Activated T-cell treated with anti-CD3 and anti-CD28 coated beads, Interleukin-2, amount 50 U/mL, for 48 hours (primary cell): ENCODE measurements around the gene MPPE1.
"Not testable (repeated sequence)": the region's sequence is repeated elsewhere in the genome, so short reads cannot be mapped to it uniquely, and the experiment has no call there.

ENCODE experiments used
- DNase-seq, 2 experiments: peaks; one replicate each; pipeline ENCODE4 v3.0.0-alpha.2; 2020

The MPPE1 gene

DNA sequence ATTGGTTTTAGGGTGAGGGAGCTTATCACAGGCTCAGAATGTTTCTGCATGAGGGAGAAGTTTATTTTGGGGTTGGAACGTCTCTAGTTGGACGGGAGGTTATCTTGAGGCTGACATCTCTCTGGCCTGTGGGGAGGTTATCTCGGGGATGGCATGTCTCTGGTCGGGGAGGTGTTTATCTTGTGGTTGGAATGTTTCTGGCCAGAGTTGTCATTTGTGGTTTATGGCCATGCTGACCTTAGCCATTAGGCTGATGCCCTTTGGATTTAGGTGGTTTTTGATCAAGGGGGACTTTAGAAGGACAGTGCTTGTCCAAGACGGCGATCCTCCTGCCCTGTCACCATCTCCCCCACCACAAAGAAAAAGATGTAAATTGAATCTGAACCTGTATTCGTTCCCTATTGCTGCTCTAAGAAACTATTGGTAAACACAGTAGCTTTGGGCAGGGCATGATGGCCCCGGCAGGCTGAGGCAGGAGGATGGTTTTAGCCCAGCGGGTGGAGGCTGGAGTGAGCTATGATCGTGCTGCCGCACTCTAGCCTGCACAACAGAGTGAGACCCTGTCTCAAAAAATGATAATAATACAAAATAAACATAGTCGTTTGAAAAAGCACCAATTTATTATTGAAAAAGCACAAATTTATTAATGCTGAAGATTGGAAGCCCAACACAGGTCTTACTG is 17.8 kb upstream of the MPPE1 start:
- no peak for DNase-seq

DNA sequence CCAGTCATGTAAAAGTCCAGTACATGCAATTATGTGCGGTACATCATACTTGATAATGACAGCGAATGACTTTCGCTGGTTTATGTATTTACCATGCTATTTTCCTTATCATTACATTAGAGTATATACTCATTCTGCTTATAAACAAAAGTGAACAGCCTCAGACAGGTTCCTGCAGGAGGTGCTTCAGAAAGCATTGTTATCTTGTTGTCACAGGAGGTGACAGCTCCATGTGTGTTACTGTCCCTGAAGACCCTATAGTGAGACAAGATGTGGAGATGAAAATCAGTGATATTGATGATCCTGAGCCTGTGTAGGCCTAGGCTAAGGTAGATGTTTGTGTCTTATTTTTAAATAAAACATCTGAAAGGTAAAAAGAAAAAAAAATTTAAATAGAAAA is 15.3 kb upstream of the MPPE1 start:
- DNase-seq: no peak

DNA sequence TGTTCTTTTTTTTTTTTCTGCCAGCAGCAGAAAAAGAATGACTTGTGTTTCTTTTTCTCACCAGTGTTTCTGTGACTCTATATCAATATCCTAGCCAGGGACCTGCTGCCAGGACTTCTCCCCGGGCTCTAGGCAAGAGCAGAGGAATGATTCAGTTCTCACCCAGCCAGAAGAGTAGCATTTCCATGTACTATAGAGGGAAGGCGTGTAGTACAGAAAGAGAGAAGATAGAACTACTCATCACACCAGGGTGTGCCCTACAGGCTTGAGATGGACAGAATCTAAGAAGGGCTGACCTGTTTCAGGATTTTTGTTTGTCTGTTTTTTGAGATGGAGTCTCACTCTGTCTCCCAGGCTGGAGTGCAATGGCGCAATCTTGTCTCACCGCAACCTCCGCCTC is 11.4 kb upstream of the MPPE1 start:
- not testable (repeated sequence) for DNase-seq

DNA sequence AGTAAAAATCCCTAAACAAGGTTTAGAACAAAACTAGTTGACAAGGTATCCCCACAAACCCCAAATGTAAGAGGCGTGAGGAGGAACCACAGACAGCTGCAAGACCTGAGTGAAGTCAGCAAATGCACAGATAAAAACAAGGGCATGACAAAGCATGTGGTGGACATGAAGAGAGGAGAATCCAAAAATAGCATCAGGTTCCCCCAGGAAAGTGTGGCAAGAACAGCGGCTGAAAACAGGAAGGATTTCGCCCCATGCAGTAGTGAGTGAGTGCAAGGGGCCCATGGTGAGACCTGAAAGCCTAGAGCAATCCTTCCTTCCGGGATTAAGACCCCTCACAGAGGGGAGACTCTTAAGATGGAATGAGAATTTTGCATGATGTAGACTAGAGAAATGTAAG is 8.8 kb upstream of the MPPE1 start:
- DNase-seq: not testable (repeated sequence)

DNA sequence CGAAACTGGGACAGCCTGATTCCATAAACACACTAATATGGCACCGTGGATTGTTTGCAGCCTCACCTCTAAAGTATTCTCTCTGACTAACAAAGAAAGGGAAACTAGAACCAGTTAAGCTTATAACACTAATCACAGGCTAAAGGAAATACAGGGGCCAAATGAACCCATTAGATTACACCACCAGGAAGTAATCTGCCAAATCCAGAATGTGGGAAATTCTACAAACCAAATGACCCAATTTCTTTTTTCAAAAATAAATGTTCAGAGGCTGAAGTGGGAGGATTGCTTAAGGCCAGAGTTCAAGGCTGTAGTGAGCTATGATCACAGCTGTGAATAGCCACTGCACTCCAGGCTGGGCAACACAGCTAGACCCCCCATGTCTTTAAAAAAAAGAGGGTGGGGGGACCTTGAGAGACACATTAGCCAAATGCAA is 1.5 kb upstream of the MPPE1 start:
- DNase-seq: no peak

DNA sequence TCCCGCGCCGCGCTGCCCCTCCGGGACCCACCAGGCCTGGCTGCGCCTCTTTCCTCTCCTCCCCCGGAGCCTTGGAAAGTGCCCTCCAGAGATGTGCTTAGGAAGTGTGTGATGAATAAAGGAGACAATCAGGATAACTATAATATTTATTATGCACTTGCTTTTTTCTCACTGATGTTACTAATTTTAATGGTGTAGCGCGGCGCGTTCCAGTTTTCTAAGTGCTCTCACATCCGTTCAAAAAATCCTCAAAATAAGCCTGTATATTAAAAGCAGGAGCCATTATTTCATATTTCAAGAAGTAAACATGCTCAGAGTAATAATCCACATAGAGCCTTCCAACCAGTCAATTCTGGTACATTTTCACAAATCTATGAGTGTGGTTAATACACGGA is 941 bp upstream of the MPPE1 start:
- peak in 1 of 2 experiments; percentile 55 for DNase-seq

DNA sequence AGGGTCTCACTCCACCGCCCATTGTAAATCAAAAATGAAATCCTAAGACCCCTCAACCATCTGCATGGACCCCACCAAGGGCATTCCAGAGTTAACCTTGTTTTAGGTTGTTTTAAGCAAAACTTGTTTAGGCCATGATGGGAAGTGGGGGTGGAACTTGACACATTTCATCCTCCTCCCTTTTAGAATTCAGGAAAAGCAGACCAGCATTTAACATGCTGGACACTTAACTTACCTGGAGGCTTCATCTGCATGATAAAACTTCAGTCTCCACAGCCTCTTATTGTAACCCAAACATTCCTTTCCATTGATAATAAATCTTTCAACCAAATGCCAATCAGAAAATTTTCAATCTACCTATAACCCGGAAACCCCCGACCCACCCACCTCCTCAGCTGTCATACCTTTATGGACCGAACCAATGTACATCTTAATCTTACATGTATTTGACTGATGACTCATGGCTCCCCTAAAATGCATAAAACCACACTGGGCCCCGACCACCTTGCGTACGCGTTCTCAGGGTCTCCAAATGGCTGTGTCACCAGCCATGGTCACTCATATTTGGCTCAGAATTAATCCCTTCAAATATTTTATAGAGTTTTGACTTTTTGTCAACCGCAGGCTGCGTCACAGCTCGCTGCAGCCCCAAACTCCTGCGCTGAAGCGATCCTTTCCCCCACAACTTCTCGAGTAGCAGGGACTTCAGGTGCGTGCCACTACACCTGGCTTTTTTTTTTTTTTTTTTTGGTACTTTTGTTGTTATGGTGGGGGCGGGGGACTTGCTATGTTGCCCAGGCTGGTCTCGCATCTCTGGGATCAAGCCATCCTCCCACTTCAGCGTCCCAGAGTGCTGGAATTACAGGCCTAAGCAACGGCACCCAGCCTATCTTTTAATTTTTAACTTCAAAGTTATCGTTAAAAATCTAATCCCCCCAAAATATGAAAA is 917 bp downstream of the MPPE1 start:
- peak; percentile 27 to 28 for DNase-seq

DNA sequence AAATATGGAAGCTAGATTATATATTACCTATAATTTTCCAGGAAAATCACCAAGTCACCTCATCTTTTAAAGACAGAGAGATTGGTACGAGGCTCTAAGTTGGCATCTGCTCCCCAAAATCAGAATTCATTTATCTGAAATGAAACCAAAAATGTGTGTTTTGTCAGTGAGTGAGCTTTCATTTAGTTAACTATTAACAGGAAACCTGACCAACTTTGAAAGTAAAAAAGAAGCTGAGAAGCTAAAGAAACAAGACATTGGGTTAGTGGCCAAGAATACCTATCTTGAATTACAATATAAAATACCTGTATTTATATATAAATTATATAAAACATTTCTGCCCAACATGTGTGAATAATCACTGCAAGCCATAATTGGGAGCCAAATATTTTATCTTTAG is 1.9 kb downstream of the MPPE1 start:
- no peak for DNase-seq

DNA sequence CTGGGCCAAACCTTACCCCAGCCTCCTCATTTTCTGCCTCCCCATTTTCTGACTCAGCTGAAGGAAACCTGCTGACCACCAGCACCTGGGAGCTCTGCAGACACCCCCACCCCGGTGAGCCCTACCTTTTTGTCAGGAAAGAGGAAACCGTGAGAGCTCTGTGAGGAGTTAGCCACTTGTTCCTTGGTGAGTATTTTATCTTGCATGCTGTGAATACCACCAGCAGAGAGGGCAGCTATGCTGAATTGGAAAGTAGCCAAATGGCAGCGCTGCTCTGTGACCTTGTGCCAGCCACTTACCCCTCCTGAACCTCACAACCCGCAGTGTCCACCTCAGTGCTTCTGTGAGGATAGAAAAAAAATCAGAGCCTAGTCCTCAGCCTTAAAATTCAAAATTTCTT is 2.5 kb downstream of the MPPE1 start:
- DNase-seq: no peak

DNA sequence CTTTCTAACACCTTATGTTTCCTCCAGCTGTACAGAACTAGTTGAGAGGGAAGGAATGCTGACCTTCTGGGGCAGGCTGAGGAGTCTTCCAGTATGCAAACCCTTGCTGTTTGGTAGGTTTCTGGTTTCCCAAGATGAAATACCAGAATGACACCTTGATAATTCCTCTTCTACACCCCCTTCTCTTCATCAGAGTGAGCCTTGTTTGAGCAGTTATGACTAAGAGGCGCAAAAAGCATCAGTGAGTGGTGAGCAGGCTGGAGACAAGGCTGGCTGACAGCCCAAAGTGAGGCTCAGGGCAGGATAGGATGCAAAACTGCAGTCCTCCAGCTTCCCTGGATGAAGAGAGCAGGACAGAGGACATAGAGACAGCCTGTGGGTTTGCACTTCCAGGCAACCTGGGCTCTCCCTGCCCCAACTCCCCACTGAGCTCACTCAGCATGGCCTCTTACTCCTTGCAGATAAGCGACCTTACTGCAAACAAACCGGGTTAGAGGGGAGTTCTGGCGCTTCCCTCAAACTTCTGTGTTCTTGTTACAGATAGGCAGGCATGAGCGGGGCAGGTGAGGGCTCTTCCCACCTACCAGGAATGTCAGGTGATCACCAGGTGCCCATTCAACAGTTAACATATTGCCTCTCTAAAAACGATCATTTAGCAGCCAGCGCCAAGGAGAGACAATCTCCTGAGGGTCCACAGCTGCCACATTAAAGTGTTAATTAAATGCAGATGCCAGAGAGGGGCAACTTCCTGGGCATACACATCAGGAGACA is 5.4 kb downstream of the MPPE1 start:
- DNase-seq: no peak

DNA sequence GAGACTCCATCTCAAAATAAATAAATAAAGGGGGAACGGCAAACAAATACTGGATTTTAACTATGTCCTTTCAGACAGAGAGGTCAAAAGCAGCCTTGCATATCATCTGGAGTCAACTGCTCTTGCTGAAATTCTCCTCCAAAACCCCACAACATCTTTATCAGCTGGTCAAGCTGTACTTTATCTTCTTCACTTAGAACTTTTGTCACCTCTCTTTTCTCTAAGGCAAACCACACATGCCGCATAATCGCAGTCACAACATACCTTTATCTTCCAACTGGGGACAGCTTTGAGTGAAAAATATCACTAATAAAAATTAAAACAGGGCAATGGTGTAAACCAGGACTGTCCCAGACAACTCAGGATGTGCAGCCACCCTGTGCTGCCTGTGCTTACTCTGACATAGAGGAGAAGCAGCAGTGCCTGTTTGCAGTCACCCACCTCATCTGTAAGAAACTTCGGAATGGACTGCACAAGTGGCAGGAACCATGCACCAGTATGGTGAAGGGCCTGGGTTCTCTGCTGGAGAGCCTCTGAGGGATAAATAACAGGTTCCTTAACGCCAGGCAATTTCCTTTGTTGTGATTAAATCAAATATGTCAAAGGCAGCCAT is 6.2 kb downstream of the MPPE1 start:
- no peak for DNase-seq

DNA sequence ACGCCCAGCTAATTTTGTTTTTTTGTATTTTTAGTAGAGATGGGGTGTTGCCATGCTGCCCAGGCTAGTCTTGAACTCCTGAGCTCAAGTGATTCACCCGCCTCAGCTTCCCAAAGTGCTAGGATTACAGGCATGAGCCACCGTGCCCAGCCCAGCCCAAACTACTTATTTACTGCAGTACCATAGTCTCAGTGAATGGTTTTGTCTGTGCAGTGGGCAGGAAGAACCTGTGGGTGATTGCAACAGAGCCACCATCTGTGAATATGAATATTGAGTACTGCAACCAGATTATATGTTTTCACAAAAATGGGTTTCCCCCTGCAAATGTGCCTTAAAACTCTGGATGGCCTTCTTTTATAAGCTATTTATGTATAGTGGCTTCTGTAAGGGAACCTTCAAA is 9.1 kb downstream of the MPPE1 start:
- DNase-seq: no peak

DNA sequence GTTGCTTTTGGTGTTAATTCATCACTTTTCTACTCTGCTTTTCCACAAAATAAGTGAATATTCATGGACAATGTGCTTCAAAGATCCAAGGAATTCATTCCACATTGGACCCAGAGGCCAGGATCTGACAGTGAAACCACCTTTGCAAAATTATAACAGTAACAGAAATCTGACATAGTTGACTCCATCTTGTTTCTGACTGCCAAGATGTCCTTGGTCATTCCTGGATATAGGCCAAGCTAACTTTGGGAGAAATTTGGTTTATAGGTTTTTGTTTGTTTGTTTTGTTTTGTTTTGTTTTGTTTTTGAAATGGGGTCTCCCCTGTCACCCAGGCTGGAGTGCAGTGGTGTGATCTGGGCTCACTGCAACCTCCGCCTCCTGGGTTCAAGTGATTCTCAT is 10.3 kb downstream of the MPPE1 start:
- DNase-seq: no peak

DNA sequence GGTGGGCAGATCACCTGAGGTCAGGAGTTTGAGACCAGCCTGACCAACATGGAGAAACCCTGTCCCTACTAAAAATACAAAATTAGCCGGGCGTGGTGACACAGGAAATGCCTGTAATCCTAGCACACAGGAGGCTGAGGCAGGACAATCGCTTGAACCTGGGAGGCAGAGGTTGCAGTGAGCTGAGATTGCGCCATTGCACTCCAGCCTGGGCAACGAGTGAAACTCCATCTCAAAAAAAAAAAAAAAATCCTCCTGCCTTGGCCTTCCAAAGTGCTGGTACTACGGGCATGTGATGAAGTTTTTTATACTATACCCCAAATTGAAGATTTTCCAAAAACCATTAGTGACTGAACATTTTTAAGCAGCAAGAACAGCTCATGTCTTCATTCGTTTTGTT is 15.7 kb downstream of the MPPE1 start:
- not testable (repeated sequence) for DNase-seq

DNA sequence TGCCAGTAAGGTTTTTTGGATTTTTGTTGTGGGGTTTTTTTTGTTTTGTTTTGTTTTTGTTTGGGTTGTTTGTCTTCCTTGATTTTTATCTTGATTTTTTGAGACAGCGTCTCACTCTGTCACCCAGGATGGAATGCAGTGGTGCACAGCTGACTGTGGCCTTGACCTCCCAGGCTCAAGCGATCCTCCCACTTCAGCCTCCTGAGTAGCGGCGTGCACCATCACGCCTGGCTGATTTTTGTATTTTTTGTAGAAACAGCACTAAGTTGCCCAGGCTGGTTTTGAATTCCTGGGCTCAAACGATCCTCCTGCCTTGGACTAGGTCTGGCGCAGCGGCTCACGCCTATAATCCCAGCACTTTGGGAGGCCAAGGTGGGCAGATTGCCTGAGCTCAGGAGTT is 16.4 kb downstream of the MPPE1 start:
- DNase-seq: no peak

DNA sequence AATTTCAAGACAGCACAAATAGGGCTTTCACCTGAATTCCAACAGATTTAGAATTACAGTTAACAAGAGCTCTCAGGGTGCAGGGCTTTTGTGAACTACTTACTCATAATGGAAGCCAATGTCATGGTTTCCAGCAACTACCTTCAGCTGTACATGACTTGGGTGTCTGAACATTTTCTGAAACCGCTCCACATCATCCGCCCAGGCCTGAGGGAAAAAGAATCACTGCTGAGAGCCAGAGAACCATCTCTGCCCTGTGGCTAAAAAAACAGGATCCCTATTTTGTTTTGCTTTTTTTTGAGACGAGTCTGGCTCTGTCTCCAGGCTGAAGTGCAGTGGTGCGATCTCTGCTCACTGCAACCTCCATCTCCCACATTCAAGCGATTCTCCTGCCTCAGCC is 18.8 kb downstream of the MPPE1 start:
- DNase-seq: no peak

DNA sequence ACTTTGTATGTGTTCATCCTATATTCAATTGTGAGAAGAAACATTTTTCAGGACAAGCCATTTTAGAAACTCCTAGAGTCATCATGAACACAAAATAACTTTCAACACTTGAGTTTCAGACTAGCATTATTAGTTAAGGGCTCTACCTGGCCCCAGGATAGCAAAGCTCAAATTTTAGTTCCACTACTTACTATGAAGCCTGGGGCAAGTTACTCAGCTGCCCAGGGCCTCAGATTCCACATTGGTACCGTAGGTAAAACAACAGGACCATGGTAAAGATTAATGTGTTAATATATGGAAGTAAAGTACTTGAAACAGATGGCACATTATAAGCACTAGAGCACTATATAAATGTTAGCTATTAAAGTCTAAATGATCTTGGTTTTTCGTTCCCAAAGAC is 19.4 kb downstream of the MPPE1 start:
- no peak for DNase-seq

DNA sequence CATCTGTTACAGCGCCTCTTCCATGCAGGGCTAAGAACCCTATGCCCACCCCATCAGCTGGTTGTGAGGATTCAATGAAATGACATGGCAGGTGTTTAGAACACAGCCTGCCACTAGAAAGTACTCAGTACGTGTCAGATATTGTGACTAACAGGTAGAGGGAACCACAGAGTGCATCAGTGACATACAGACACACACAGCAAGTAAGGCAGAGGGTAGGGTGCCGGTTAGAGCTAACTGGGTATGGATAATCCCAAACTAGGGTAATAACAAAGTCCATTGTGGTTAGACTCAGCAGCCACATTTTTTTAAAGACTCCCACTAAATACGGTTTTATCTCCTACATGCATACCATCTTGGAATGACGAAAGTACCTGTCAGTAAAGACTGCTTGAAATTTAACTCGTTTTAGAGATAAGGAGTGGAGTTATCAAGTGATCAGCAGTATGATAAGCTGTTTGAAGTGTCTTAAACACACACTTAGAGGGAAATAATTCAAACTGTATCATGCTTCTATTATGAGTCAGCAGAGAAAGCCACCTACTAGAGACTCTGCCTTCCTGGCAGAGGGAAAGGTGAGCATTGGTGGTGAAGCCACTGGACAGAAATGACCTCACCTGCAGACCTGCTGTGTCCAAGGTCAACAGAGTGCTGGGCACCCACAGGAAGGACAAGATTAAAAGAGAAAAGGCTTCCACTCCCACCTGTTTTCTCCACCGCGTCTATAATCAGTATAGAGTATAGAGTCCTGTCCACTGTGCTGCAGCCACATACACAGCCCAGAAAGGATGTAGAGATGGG is 20.6 kb downstream of the MPPE1 start:
- DNase-seq: no peak

DNA sequence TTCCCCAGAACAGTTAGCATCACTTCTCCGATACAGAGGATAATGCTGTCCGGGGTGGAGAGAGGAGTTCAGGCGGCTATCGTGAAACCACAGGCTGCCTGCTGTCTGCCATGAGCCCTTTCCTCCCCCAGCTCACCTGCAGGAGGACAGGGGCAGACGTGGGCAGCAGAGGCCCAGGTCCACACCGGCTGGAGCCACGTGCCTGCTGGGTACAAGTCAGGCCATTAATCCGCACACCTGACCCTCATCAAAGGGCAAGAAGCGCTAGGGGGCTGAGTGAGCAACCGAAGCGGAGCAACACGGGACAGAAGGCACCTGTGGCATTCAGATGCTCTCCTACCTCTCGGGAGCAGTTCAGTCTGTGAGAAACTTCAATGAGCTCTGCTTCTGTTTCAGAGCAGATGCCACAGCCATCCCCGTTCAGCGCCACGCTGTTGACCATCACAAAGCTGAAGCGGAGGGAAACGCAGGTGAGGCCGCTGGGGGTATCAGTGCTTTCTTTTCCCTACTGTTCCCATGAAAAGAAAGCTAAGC is 21.5 kb downstream of the MPPE1 start:
- no peak for DNase-seq

DNA sequence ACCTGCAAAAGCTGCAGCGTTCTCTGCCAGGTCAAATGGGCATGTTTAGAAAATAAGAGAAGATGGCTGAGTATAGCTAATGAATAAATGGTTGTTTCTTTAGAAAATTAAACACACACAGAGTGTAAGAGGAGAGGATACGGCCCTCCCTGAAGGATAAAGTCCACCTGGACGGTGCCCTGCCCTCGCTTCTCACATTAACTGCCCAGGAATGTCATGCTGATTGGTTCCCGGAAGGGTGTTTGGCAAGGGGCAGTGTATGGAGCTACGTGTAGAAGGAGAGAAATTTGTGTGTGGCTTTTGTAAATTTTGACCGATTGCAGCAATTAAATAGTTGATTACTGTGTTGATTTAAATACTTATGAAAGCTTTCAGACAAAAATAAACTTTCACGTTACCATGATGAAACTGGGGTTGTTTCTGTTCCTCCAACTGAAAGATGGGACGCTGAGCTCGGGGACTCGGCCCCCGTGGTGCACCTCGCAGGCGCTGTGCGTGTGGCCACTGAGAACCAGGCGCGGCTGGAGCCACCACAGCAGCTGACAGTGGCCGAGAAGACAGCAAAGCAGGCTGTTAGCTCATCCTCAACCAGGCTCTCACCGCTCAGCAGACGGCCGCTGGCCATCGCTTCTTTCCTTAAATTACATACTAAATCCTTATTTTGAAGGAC is 22.7 kb downstream of the MPPE1 start:
- DNase-seq: no peak

DNA sequence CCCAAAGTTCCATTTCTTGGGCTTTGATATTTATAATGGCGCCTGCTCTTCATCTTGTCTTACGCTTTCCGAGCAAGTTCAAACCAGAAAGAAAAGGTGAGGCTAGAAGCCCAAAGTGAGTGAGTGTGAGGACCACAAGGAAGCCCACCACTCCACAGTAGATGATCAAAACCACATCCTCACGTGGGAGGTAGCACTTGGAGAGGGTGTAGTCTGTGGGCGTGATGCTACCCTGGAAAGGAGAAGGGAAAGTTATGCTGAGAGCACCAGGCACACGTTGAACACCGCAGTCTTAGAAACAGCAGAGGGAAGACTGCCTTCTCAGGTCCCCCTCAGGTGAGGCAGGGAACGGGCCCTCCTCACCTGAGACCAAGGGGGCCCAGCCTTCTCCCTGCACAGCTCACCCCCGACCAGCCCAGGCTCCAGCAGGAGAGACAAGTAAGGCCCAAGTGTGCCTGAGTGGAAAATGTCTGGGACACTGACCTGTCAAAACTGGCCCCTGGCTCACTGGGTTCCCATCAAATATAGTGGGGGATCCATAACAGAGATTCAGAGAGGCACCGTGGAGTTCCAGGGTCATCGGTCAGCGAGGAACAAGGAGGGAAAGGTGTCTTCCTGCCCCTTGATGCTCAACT is 23.6 kb downstream of the MPPE1 start:
- no peak for DNase-seq
